RWPE2 (cell line): Measurements from ENCODE around the gene COL23A1.

Experiments
- ATAC-seq: fragments of 200-7000 bp; cut with Tn5 transposase; 3 replicates; pipeline ENCODE4 v1.9.1; 2021; ENCODE audit warnings: low read depth
- DNase-seq: peaks from one replicate; pipeline ENCODE4 v3.0.0-alpha.2; 2020; ENCODE audit warnings: low spot score
- H3K27ac ChIP-seq: fragments of 450-650 bp; 2 replicates; pipeline ENCODE4 v1.5.1; 2017; ENCODE audit warnings: mild to moderate bottlenecking; ENCODE audit not compliant: poor library complexity, severe bottlenecking
- H3K27me3 ChIP-seq: fragments of 250-450 bp; sonication (Bioruptor Pico); 2 replicates; pipeline ENCODE4 v1.5.1; 2021; ENCODE audit warnings: mild to moderate bottlenecking, moderate library complexity; ENCODE audit not compliant: insufficient read depth, poor library complexity, severe bottlenecking
- H3K36me3 ChIP-seq: fragments of 250-450 bp; sonication (Bioruptor Pico); 2 replicates; pipeline ENCODE4 v1.5.1; 2020; ENCODE audit warnings: low read depth, mild to moderate bottlenecking, moderate library complexity
- H3K4me1 ChIP-seq: fragments of 250-450 bp; sonication (Bioruptor Pico); 2 replicates; pipeline ENCODE4 v1.5.1; 2021; ENCODE audit warnings: mild to moderate bottlenecking, moderate library complexity; ENCODE audit not compliant: insufficient read depth, poor library complexity, severe bottlenecking
- H3K4me3 ChIP-seq: fragments of 250-450 bp; sonication (Bioruptor Pico); 2 replicates; pipeline ENCODE4 v1.5.1; 2021; ENCODE audit warnings: mild to moderate bottlenecking, moderate library complexity; ENCODE audit not compliant: severe bottlenecking
- H3K9me3 ChIP-seq: fragments of 250-450 bp; sonication (Bioruptor Pico); 2 replicates; pipeline ENCODE4 v1.5.1; 2021; ENCODE audit warnings: mild to moderate bottlenecking, moderate library complexity; ENCODE audit not compliant: severe bottlenecking
- TF ChIP-seq, protein P1 (sequence below): fragments of 450-650 bp; IDR thresholded peaks from one replicate; pipeline ENCODE4 v1.5.1; 2017; ENCODE audit warnings: mild to moderate bottlenecking, moderate library complexity; ENCODE audit not compliant: poor library complexity, severe bottlenecking

Gene COL23A1

GRCh38 chr5:178208540-178209227 lies 381.5 kb downstream of the COL23A1 start:
- peak; percentile 21 for DNase-seq
- peaks cover 84% of the 10 kb centered on the region for H3K36me3 ChIP-seq
- ATAC-seq, result no peak
- peaks cover 9% of the 10 kb centered on the region for H3K4me1 ChIP-seq
- H3K9me3 ChIP-seq, result no peaks in the 10 kb centered on the region
- TF ChIP-seq, protein P1, sequence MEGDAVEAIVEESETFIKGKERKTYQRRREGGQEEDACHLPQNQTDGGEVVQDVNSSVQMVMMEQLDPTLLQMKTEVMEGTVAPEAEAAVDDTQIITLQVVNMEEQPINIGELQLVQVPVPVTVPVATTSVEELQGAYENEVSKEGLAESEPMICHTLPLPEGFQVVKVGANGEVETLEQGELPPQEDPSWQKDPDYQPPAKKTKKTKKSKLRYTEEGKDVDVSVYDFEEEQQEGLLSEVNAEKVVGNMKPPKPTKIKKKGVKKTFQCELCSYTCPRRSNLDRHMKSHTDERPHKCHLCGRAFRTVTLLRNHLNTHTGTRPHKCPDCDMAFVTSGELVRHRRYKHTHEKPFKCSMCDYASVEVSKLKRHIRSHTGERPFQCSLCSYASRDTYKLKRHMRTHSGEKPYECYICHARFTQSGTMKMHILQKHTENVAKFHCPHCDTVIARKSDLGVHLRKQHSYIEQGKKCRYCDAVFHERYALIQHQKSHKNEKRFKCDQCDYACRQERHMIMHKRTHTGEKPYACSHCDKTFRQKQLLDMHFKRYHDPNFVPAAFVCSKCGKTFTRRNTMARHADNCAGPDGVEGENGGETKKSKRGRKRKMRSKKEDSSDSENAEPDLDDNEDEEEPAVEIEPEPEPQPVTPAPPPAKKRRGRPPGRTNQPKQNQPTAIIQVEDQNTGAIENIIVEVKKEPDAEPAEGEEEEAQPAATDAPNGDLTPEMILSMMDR, result no peak
- no peak overlapping the region for H3K4me3 ChIP-seq
- no peaks in the 10 kb centered on the region for H3K27me3 ChIP-seq
- H3K27ac ChIP-seq, result no peak overlapping the region

DNA sequence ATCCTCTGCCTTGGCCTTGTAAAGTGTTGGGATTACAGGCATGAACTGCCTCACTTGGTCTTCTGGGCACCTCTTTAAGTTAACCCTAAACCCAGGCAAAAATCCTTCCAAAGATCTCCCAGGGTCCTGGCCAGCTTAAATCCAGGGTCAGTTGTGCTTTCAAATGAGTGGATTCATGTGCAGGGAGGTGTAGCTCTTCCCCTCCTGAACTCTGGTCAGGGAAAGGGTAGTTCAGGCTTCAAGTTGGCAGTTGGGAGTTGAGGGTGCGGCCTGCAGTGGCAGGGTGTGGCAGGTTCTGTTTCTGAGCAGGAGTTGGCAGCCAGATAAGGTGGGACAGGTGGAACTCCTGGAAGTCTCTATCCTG lies 382.3 kb downstream of the COL23A1 start:
- Histone ChIP-seq H3K4me1 (peaks cover 9% of the 10 kb centered on the region), H3K27ac (peak overlapping the region; percentile 85), H3K27me3 (no peaks in the 10 kb centered on the region), H3K4me3 (no peak overlapping the region), H3K9me3 (no peaks in the 10 kb centered on the region), H3K36me3 (peaks cover 76% of the 10 kb centered on the region)
- DNase-seq, result peak; percentile 34
- TF ChIP-seq, protein P1, result no peak
- no peak for ATAC-seq

DNA sequence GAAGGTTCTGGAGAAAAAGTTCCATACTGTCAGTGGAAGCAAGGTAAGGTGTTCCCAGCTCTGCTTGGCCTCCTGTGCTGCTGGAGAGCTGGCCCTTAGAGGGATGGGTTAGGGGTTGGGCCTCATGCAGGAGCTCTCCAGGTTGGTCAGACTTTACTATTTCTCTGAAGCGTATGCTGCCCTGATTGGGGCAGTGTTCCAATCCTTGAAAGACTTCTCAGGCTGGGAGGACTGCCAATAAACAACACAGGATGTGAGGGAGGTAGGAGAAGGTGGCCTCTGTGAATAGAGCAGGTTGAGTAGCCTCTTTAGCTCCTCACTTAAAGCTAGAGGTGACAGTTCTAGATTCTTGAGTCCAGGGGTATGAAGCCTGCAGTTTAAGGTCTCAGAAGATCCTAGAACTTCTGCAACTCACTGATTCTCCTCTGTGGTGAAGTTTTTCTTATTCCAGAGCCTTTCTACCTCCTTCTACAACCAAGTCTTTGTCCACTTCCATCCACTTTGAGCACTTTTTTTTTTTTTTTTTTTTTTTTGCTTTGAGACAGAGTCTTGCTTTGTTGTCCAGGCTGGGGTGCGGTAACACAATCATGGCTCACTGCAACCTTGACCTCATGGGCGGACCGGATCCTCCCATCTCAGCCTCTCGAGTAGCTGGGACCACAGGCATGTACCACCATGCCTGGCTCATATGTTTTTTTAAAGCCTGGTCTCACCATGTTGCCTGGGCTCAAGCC lies 382.8 kb downstream of the COL23A1 start:
- Histone ChIP-seq H3K36me3 (peaks cover 71% of the 10 kb centered on the region), H3K9me3 (no peaks in the 10 kb centered on the region), H3K27ac (peak overlapping the region; percentile 85), H3K4me3 (no peak overlapping the region), H3K27me3 (no peaks in the 10 kb centered on the region), H3K4me1 (peaks cover 9% of the 10 kb centered on the region)
- TF ChIP-seq, protein P1, result no peak
- peak; percentile 36 for DNase-seq
- peak; percentile 6; the same call in 2 of the 3 replicates for ATAC-seq

DNA sequence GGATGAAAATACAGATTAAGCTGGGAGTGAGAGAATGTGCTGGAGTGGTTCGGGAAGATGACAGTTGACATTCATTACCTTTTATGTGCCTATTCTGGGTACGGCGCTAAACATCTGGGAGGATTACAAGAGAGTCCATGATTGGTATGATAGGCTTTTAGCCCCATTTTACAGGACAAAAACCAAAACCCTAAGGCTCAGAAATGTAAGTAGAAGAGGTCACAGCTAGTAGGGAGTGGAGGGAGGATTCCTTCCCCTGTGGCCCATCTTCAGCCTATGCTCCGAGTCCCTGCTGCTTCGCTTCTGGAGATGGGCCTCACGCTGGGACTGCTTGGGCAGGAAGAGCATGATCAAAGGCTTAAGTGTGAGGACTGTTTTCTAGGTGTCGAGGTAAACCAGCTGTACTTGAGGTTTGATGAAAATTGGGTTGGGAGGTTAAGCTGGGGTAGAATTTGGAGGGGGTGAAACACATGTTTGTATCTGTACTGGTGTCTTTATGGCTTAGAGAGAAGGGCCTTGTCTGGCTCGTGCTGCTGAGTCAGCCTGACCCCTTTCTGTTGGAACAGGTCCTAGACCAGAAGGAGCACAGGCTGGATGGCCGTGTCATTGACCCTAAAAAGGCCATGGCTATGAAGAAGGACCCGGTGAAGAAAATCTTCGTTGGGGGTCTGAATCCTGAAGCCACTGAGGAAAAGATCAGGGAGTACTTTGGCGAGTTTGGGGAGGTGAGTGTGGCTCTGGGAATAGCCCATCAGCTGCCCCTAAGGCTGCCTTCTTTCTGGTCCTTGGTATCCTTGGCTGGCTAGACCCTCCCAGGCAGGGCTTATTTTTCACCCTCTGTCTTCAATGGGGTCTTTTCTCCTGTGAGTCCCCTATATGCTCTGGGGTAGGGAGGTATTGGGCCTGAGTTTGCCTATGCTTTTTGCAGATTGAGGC lies 383.8 kb downstream of the COL23A1 start:
- Histone ChIP-seq H3K27ac (peak overlapping the region; percentile 85), H3K36me3 (peaks cover 61% of the 10 kb centered on the region), H3K9me3 (no peaks in the 10 kb centered on the region), H3K4me1 (peaks cover 9% of the 10 kb centered on the region), H3K4me3 (peak overlapping the region; percentile 94), H3K27me3 (no peaks in the 10 kb centered on the region)
- DNase-seq (peak; percentile 27), ATAC-seq (no peak)
- TF ChIP-seq, protein P1, result no peak
